GM13976 (cell line): ENCODE measurements around the gene PRRC1.

Experiments
- DNase-seq: peaks from one replicate; pipeline ENCODE4 v3.0.0; 2012; ENCODE audit warnings: low spot score
- CTCF ChIP-seq: IDR thresholded peaks from 2 replicates; pipeline ENCODE4 v1.5.1; 2012; ENCODE audit warnings: borderline replicate concordance, mild to moderate bottlenecking; ENCODE audit not compliant: insufficient read depth; ENCODE audit errors: extremely low read depth, missing control alignments, control extremely low read depth
- in situ Hi-C: fragments of 300-500 bp; cut with MboI; formaldehyde crosslinking; loops from one replicate; pipeline ENCODE4 v1.12.0; 2022; ENCODE audit warnings: low sequenced_read_pairs, mixed read lengths, inconsistent platforms; ENCODE audit not compliant: unreplicated experiment

The PRRC1 gene

GRCh38 chr5:127517480-127518318 is at the start of gene PRRC1:
Gene PRRC1, plus strand, starts transcription at chr5:127517640. Its CDS starts 5,840 bp downstream, at chr5:127523480.
- in situ Hi-C loops = no loop called here
- peak; percentile 91 for DNase-seq
- TF ChIP-seq CTCF = no peak

DNA sequence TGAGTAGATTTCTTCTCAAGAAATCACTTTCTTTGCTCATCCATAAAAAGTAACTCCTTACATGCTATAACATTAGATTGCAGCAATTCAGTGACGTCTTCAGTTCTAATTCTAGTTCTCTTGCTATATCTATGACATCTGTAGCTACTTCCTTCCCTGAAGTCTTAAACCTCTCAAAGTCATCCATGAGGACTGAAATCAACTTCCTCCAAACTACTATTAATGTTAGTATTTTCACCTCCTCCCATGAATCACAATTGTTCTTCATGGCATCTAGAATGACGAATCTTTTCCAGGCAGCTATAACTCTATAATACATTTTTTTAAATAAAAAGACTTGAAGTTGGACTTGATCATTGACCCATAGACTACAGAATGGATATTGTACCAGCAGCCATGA is 46.2 kb upstream of the PRRC1 start:
- no peak for TF ChIP-seq CTCF
- in situ Hi-C loops = no loop called here
- no peak for DNase-seq

- in situ Hi-C loops = no loop called here
- no peak for TF ChIP-seq CTCF
- no peak for DNase-seq
These were observed 44.7 kb upstream of the PRRC1 start for GRCh38 chr5:127472700-127473099.

GRCh38 chr5:127486471-127486870 is 31.0 kb upstream of the PRRC1 start:
- in situ Hi-C loops = no loop called here
- TF ChIP-seq CTCF = no peak
- no peak for DNase-seq

DNA sequence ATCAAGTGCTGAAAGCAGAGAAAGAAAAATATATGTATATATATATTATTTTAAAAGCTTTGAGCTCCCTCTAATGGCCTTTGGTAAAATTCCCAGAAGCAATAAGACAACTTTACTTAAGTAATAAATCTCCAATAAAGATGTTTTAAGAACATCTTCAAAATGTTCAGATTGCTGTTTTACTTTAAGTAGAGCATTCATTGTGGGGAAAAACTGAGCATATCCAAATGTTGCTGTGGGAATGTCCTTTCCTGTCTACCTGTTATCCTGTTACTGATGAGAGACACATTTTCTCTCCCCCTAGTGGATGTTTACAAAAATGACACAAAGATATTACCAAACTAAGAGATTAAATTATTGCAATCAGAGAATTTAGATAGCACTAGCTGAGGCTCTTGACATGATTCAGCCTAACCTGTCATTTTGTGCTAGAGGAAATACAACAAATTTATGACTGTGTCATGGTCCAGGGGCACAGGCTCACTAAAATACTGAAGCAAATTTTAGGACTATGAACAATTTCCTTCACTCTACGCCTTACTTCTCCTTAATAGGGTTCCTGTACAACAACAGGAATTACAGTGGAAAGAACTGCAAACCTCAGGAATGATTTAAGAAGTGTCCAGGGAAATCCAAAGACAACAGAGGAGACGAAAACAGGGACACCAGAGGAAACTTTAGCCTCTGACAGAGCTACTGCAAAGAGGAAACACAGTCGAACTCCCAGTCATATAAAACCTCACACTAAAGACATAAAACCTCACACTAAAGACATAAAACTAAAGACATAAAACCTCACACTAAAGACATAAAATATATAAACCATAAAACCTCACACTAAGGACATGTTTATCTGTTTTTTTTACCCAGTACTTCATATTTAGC is 24.3 kb upstream of the PRRC1 start:
- in situ Hi-C loops = no loop called here
- peak; percentile 27 for DNase-seq
- TF ChIP-seq CTCF = peak; percentile 33

DNA sequence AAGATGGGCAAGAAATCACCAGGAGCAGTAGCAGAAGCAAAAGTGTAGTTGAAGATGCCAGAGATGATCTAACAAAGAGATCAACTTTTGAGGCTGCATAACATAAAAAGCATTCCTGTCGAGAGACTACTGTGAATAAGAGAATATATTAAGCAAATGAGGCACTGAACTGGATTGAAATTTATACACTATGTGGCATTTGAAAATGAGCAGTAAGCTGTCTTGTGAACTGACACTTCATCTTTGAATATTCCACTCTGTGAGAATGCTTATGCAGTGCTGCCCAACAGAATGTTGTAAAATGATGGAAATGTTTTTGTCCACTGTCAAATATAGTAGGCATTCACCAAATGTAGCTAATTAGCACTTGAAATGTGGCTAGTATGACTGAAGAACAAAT is 18.9 kb upstream of the PRRC1 start:
- in situ Hi-C loops = no loop called here
- TF ChIP-seq CTCF = no peak
- no peak for DNase-seq
